HG03354 (cell line): ENCODE results near the gene KCNK10.

ENCODE experiments used
- ATAC-seq: cut with Tn5 transposase; IDR thresholded peaks from one replicate; pipeline ENCODE4 v1.9.1; 2021; ENCODE audit warnings: mild to moderate bottlenecking; ENCODE audit not compliant: unreplicated experiment, poor library complexity, severe bottlenecking

KCNK10 gene

DNA sequence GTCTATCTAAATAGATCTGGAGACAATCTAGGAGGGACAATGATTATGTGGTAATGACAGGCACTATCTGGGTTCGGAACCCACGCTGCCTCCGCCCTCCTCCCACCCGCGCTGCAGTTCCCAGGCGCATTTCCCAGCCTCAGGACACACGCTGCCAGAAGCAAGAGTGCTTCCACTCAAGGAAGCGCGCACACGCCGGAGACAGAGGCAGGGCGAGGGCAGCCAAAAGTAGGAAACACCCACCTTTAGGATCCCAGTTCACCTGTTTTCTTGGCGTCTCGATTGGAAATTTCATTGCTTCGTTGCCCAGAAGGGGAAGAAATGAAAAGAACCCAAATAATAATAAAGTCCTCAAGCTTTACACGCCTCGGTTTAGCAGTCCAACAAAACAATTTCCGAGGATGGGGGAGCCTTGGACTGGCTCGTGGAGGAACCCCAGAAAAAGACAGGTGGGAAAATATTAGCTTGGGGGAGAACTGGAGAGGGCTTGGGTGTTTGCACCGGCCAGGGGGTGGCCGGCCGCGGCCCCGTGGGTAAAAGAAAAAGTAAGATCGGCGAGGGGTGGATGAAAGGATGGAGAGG, 474 bp downstream of the KCNK10 start:
- no peak for ATAC-seq

DNA sequence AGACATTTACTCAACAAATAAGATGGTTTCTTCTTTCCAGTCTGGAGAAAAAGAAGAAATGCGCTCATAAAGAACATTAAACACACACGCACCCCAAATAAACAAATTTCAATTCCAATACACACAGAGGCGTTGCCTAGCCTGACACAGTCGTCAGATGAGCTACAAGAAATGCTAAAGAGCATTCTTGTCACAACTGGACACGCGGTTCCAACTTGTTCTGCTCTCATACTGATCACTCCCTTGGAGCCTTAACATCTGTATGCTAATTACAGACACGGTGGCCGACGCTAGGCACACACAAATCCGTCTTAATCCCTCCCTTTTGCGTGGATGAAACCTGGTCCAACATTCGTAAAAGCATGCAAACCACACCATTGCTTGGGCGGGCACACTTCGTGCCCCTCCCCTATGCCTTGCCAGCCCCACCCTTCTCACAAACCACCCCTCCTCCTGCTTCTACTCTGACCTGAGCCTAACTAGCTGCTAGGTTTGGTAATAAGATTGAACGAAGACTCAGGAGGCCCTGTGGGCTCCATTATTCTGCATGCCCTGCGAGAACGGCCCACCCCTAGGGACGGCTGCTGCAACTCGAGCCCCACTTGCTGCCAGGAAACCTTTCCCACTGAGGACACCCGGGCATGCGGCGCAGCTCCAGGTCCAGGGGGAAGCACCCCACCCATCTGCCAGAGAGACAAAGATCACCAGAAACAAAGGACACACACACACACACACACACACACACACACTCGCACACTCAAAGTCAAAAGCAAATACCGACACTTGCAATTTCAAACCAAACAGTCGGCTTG, 1.2 kb downstream of the KCNK10 start:
- no peak for ATAC-seq

- no peak for ATAC-seq
Observed at GRCh38 chr14:88318406-88318805, 4.7 kb downstream of the KCNK10 start.

GRCh38 chr14:88316521-88316920, 6.5 kb downstream of the KCNK10 start:
- ATAC-seq, result no peak

GRCh38 chr14:88312257-88312656, 10.8 kb downstream of the KCNK10 start:
- no peak for ATAC-seq

DNA sequence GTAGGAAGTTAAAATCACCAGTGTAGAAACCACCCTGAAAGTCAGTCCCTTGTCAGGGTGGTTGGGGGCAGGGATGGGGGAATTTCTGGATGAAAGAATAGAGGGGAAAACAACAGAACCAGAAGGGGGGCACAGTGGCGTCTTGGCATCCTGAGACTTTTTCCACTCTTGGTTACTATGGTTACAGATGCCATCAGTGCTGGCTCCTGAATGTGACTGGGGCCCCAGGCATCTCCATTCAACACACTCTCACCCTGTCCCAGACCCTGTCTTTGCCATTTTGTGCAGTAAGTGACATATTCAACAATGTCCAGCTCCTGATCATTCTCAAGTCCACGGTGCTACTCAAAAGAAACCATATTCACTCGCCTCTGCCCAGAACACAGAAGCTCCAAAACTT, 11.3 kb downstream of the KCNK10 start:
- no peak for ATAC-seq

GRCh38 chr14:88310449-88310848, 12.6 kb downstream of the KCNK10 start:
- ATAC-seq, result no peak

GRCh38 chr14:88310021-88310420, 13.0 kb downstream of the KCNK10 start:
- no peak for ATAC-seq

DNA sequence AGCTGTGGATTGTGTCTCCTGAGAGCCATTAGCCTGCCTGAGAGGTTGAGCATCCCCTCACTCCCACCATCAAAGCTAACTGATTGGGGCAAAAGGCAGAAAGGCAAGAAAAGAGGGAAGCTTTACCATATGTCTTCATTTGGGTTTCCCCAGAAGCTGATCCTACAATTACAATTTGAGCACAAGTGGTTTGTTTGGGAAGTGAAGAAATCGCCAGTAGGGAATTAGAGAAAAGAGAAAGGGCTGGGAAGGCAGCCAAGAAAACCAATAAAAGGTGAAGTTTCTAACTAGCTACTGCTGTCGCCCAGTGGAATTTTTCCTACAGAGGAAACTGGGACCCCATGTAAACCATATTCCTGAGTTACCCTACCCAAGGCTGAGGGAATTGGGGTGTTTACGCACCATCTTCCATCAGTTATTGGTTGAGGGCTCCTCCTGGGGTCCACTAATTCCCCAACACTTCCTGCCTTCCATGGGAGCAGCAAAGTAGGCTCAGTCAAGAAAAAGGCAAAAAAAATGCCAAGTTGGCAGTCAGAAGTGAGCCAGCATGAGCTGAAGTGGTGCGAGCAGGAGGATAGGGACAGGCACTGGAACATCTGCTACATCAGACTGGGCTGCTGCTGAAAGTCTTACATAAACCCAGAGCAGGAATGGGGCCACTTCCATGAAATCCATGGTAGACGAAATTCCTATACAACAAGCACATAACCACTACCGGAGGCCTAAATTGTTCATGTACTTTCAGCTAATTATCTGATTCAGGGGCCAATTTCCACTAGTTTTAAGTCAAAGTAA, 17.3 kb downstream of the KCNK10 start:
- no peak for ATAC-seq

DNA sequence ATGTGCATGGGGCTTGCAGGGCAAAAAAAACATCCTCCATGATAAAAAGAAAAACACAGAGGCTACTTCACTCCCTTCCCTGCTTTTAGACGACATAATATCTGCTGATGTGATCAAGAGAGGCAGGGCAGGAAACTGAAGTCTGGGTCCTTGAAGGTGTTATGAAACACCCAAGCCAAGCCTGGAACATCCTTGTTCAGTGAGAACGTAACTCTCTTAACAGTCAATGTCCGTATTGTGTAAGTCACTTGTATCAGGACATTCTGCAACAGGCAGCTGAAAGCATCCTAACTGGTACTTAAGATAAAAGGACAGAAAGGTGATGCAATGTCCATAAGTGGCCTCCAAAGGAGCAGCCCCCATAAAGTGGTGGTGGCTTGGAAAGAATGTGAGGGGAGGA, 20.0 kb downstream of the KCNK10 start:
- no peak for ATAC-seq

DNA sequence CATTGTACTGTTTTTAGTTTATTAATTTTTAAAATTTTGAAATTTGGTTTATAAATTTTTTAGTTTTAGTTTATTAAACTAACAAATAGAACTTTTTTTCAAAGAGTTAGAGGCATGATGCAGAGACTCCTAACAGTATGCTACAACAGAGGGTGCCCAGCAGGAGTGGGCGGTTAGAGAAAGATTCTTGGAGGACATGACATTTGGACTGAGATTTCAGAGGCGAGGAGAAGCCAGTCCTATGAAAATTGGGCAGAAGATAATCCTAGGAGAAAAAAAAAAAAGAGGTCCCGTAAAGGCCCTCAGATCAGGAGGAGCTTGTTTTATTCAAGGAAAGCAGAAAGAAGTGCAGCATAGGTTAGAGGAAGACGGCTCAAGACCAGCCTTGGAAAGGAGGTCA, 21.7 kb downstream of the KCNK10 start:
- no peak for ATAC-seq

DNA sequence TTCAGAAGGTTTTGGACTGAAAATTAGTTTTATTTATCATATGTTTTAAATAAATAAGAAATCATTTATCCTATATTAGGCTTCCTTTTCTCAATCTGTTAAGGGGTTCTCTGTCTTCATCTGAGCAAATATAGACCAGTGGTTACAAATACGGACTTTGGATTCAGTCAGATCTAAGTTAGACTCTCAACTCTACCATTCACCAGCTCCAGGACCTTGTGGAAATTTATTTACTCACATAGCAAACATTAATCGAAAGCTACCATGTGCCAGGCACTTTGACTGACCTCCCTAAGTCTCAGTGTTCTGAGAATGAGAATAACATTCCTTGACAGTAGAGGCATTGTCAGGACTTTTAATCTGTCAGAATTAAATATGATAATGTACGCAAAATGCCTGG, 22.3 kb downstream of the KCNK10 start:
- no peak for ATAC-seq

GRCh38 chr14:88299865-88300530, 23.1 kb downstream of the KCNK10 start:
- ATAC-seq, result no peak

DNA sequence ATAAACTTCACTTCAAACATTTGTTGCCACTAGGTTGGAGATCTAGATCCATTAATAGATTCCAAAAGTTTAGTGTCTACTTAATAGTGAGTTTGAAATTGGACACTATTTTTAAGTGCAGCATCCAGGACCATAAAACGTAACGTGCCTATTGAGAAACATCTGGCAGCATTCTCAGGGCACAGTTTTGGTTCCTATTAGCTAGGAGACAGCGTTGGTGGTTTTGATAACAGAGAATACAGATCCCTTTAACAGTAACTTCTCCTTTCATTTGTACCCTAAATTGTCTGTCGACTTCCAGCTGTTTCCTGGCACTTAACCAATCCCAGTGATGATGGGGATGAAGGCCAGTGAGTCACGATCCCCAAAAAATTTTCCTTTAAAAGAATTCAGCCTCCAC, 25.8 kb downstream of the KCNK10 start:
- ATAC-seq, result no peak

GRCh38 chr14:88296351-88296750, 26.7 kb downstream of the KCNK10 start:
- ATAC-seq, result no peak

GRCh38 chr14:88289996-88290395, 33.1 kb downstream of the KCNK10 start:
- no peak for ATAC-seq

DNA sequence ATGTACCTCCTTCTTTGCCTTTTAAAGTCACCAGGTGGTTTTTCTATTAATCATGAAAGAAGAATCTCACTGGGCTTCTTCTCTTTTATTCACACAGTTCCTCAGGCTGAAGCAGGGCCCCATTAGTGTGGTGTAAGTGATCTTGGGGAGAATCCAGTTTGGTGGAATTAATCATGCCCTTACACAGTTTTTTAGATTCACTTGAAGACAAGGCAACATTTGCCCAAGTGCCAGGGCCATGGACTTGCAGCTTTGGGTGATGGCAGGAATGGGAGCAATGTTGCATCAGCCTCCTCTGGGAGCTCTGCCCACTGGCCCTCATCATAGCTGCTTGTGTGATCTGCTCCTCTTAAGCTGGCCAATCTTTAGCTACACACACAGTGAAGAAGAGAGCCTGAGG, 33.8 kb downstream of the KCNK10 start:
- no peak for ATAC-seq

DNA sequence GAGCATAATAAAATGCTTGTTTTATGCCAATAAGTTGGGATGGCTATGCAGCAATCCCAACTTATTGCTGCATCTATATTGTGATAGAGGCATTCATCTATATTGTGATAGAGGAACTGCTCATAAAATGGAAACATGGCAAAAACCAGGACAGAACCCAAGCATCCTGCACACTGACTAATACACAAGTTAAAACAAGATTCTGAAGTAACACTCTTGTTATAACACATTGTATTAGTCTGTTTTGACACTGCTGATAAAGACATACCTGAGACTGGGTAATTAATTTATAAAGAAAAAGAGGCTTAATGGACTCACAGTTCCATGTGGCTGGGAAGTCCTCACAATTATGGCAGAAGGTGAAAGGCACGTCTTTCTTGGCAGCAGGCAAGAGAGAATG, 36.8 kb downstream of the KCNK10 start:
- ATAC-seq, result no peak

DNA sequence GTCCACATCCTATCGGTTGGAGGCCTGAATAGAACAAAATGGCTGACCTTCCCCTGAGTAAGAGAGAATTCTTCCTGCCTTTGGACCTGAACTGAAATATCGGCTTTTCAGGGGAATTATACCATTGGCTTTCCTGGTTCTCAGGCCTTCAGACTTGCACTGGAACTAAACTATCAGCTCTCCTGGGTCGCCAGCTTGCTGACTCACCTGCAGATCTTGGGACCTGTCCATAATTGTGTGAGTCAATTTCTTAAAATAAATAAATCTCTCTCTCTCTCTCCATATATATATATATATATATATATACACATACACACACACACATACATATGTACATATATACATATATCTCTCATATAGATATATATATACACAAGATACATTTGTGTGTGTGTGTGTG, 41.6 kb downstream of the KCNK10 start:
- no peak for ATAC-seq

DNA sequence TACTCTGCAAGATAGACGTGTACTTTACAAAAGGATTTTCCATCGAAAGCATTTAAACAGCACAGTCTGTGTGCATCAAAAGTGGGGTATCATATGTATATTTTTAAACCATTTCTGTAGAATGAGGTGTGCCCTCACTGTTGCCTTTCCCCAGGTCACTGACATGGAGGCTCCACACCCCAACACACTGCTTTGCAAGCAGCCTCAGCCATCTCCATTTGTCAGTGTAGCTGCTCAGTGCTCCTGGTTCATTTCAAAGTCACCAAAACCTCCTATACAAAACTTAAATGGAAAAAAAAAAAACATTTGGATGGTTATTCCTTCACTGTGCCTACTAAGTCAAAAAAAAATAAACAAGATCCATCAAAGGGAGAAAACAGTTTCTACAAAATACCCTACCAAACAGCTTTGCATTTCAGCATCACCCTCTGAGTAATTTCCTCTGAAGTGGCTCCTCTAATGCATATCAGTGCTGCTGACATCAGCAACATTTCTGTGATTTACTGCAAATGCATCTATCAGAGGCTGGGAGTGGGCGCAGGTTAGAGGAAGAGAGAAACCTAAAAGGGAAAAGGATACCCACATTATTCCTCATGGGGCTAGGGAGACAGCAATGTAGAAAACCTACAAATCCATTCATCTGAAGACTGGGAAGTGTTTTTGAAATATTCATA, 46.0 kb downstream of the KCNK10 start:
- no peak for ATAC-seq
